Measurements from ENCODE around the gene IDS.
"Not testable (repeated sequence)": the region's sequence is repeated elsewhere in the genome, so short reads cannot be mapped to it uniquely, and the experiment has no call there.

- TF ChIP-seq POLR2AphosphoS5, POLR2A, POU2F2, SPI1, TAF1 (IDR thresholded peaks at IDR 0.05; ENCODE audit: low read depth, low read length): not testable (repeated sequence)
These were observed 21.4 kb upstream of the IDS start for GRCh38 chrX:149526318-149527033.

All from GM12891 (cell line).